Ishikawa (cell line): ENCODE results near the gene JARID2.

Experiments
- EP300 ChIP-seq: IDR thresholded peaks from 2 replicates; pipeline ENCODE4 v1.6.1; 2012; ENCODE audit warnings: borderline replicate concordance
- MAX ChIP-seq: IDR thresholded peaks from 2 replicates; pipeline ENCODE4 v1.6.1; 2012
- ZBTB7A ChIP-seq: IDR thresholded peaks from 2 replicates; pipeline ENCODE4 v1.6.1; 2012; ENCODE audit warnings: low read depth

GRCh38 chr6:15299430-15300131 lies 53.7 kb downstream of the JARID2 start:
- TF ChIP-seq MAX (no peak), ZBTB7A (no peak), EP300 (no peak)
